ENCODE results near the gene MED26.

MED26 gene

DNA sequence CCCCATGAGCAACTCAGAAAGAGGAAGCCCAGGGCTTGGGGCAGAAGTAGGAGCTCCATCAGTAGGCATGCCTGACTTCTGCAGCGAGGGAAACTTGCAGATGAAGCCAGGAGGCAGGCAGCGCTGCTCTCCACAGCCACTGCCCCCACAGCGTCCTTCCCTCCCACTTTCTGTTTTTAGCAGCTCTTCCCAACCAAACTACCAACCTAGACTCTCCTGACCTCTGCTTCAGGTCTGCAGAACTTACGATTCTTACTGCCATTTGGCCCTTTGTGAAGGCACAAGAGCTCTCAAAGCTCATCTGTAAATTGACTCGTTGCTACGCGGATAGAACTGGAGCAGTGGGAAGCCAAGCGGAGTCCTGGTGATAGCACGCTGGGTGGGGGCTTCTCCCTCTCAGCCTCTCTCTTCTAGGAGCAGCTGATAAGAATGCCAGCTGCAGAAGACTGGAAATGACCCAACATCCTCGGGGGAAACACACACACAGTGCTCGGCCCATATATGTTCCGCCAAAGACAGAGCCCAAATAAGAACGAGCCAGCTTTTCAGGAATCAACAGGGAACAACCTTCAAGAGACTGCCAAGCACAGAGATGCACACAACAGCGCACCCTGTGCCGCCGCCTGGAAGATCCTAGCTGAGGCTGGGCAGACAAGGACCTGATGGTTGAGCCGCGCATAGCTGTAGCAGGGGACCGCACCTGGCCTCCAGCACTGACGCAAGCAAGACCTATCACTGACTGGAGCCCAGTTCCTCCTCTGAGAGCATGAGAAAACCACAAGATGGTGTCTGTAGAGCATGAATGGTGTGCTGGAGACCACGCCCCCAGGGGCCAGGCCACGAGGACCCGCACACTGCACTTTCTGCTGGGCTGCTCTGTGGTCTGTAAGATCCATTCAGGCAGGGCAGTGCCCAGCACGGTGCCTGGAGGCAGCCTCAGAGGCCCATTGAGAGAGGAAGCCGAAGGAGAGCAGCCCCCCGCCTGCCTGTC is 39.9 kb downstream of the MED26 start:
- no peak for DNase-seq

DNA sequence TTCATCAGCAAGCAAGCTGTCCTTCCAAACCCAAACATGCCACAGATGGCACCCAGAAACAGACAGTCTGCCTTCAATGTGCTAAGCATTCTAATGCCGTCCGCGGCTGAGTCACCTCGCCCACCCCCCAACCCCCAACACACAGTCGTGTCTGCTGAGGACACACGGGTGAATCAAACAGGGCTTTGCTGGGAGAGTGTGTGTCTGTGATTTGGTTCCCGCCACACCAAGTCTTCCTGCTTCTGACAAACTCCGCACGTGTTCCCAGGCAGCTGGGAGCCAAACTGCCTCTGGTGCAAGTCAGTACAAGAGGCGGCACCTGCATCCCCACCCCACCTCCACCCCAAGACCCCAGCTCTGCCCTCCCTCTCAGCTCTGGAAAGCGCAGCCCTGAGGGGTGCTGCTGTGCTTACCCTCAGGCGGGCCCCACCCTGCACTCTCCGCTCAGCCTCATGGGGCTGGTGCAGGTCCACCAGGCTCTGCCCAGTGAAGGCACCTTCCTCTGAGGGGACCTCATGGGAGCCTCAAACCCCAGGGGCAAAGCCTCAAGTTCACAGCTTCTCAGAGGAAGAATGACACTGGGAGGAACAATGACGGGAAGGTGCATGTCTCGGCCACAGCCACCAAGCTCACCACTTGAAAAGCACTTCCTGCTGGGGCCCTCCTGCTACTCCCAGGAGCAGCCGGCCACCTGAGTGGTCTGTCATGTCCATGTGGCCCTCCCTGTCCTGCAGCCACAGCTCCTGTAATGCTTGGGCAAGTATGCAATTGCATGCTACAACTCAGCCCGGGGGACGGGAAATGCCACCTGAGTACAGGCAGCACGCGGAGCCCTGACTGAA is 40.8 kb downstream of the MED26 start:
- DNase-seq: no peak

DNA sequence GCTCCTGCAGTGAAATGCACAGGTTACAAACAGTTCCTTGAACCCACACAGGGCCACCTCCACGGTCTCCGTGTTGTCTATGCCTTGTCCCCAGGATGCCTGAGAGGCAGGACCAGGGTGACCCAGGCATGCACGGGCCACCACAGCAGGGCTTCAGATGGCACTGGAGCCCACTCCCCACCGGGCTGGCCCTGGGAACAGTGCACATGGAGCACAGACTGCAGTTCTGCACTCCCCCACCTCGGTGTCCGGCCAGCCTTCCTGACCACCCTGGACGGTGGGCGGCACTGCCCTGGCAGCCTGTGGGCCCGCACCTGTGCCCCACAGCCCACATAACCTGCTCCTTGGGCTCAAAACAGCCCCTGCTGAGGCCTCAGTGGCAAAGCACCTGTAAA is 41.5 kb downstream of the MED26 start:
- no peak for DNase-seq

DNA sequence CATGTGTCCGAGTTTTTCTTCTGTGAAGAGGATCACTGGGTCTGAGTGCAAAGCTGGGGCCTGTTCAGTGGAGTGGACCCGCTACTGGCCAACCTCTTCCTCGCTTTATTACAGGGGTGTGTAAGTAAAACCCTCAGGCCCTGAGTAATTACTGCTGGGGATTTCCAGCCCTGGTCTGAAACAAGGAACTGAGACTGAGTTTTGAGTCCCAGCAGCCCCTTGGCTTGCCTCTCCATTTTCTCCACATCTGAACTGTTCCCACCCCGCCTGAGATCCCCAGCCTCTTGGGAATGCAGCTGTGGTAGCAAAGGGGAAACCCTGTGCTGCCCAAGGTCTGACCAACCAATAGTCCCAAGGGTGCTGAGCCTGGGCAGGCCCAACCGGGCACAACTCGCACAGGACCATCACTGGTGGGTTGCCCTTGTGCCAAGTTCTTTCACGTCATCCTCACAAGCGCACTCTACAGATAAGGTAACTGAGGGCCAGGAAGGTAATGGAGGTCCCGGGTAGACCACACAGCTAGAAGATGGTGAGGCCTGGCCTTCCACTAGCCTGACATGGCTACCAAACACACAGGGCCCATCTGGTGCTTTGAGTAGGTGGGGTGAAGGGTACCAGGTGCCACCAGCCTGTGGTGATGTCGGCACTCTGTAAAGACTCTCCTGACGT is 42.1 kb downstream of the MED26 start:
- no peak for DNase-seq

DNA sequence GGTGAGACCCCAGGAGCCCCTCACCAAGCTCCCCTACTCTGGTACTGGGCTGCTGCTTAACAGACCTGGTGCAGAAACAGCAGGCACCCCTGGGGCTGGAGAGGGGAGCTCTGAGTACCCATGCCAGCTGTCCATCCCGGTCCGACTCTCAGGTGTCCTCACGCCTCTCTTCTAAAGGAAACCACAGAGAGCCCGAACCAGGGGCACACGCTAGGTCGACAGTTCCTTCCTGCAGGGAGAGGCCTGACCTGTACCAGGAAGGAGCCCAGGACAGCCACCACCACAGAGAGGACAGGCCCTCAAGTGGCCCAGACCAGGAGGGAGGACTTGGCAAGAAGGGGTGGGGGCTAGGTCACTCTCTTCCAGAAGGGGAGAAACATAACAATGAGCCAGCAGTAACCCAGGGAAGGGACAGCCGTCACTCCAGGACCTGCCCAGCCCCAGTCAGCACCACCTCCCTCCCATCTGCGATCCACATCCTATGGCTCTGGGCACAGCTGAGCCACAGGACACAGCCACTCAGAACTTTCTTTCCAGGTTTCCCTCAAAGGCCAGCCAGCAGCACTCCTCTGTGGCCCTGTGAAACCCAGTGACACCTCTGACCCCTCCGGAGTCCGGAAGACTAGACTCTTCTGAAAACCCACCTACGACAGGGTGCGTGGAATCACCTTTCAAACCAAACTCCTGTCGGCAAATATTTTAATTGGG is 42.8 kb downstream of the MED26 start:
- no peak for DNase-seq

DNA sequence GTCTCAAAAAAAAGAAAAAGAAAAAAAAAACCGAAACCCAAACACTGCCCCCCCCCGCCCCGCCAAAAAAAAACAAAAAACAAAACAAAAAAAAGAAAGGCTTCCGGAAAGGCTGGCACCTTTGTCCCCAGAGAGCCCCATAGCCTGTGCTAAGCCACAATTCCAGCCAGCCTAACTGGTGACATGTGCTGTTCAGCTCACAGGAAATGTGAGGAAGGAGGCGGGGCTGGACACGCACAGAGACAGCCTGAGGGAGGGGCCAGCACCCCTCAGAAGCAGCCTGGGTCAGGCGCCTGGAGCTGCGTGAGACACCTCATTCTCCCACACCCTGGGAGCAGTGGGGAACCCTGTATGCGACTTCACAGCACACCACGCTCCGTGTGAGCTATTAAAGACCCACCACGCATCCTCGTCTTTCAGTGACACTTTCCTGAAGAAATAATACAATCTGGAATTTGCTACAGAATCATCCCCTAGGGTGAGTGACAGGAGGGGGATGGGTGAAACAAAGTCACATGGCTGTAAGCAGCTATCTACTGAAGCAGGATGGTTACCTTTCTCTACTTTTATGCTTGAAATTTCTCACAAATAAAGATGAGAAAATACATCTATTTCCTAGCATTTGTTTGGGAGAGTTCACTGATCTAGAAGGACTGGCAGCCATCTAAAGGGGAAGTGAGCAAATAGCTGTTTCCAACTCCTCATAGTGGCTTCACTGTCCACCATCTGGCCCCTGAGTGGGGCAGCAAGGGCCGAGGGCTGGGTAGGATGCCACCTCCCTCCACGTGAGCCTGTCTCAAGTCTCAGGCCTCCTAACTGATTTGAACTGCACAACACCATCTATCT is 43.5 kb downstream of the MED26 start:
- peak; percentile 72 for DNase-seq

DNA sequence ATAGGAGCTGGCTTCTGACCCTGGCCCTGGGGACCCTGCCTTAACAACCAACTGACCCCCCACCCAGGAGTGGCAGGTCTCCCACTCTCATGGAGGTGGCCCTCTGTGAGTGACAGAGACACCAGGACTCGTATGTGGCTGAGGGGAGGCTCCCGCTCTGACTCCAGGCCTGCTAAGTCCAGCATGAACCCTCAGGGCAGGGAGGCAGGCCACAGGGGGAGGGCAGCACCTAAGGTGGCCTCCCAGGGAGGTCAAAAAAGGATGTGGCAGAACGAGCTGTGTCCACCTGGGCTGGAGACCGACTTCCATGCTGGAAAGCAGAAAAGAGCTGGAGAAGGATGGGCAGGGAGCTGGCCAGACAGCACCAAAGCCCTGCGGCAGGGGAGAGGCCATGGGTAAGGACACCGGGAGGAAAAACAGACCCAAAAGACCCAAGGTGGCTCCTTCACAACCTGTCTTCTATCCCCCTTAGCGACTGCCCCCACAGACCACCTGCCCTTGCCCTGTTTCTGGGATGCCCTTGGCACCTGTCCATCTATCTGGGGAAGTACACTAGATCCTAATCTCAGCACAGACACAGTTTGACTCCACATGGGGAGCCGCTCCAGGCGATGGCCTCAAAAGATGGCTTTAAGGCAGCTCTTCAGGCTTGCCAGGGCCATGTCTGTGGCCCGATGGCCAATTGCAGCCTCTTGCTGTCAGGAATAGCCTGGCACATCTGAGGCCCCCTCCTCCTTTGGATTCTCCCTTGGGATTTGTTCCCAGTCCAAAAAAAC is 45.3 kb downstream of the MED26 start:
- no peak for DNase-seq

DNA sequence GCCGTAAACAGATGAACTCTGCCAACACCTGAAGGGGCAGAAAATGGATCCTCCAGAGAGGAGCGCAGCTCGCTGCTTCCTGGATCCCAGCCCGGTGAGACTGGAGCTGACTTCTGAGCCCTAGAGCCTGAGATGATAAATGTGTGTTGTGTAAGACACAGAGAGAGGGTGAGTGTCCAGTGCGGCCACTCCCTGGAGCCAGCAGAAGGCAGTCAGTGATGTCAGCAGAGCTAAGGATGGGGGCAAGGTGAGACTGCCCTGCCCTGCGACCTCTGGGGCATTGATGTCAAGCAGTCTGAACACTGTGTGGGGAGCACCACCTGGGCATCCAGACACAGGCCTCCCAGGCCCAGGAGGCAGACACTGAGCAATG is 46.0 kb downstream of the MED26 start:
- DNase-seq: no peak

DNA sequence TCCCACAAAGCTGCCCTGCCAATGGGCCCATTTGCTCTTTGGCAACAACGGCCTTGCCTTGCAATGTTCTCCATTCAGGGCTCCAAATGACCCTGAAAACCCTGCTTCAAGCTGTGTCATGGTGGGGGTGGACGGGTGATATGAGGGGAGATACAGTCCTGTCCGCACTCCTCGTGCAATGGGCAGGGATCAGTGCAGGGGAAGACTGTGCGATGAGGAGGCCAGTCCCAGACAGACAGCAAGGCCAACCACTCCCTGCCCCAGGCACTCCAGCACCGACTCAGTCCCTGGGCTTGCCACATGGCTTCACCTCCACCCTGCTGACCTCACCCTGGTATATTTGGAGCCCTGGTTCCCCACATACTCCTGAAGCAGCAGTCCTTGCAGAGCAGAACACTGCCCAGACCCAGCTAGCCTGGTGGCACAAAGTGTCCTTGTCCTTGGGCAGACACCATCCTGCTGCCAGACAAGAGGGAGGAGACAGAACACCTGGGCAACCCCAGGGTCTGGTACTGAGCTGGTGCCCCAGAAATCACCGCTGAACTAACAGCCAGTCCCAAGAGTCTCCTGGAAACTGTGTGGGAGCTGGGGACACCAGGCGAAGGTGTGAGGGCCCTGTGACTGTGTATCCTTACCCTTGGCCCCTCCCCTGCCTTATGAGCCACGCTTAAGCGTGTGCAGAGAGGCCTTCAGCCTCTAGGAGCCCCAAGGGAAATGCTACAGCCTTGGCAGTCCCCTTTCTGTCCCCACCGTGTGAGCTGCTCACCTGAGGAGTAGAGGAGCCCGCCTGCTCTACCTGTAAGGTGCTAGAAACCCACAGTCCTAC is 46.6 kb downstream of the MED26 start:
- DNase-seq: no peak

DNA sequence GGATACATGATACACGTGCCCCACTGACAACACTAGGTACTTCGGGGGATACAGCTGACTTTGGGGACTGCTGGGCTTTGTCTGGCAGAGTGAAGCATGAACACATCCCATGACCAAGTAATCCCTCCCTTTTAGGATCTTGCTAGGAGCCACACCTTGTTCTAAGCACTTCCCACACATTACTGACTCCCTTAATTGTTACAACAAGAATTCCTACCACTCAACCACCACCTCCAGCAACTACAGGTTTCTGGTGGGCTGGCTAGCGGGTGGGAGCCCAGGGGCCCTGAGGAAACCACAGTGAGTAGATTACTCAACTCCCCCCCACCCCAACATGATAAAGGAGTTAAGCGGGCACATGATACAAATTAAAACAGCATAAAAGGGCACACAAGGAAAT is 48.6 kb downstream of the MED26 start:
- DNase-seq: no peak

DNA sequence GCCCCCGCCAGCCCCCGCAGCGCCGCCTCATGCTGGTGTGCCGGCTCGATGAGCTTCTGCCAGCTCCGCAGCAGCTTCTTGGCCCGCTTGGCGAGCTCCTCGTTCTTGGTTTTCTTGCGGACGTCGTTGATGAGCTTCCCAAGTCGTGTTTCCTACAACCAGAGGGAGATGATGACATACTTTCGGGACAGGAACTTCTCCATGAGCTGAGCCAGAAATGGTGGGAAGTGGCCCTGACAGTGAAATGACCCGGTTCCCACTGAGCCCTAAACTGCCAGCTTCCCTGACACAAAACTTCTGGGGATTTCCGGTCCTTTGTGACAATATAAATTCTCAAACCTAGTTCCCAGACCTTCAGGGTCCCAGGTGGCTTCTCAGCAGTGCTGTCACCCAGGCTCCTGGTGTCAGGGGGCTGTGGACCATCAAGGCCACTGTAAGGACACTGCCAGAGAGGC is 50.4 kb downstream of the MED26 start:
- no peak for DNase-seq

DNA sequence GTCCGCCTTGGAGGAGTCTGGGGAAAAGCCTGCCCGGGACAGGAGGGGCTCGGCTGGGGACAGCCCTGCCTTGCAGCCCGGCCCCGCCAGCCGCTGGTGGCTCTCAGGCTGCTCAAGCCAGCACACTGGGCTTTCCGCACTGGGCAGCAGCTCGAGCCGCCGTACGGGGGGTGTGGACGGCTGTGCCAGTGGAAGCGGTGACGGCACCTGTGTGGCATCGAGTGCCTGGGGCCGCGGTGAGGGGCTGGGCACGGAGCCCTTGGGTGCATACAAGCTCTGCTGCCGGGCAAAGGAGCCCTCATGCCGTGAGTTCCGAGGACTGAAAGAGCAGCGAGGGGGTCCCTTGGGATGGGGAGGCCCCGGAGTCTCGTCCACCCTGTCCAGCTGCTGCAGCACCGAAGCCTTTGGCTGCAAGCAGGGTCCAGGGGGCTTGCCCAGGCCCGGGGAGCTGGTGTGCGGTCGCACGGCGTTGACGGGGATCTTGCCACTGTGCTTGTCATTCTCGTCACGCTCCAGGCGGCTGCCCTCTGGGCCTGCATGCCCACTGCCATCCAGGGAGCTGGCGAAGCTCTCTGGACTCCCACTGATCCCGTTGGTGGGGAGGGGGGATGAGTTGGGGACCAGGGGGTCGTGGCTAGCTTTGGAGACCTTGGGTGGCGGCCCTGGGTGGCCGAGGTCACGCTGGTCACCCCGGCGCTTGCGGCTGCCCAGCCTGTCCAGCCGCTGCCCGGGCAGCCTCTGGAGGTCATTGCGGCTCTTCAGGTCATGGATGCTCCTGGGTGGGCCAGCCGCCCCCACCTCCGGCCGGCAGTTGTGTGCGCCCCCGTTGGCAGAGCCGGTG is 51.1 kb downstream of the MED26 start:
- DNase-seq: no peak

DNA sequence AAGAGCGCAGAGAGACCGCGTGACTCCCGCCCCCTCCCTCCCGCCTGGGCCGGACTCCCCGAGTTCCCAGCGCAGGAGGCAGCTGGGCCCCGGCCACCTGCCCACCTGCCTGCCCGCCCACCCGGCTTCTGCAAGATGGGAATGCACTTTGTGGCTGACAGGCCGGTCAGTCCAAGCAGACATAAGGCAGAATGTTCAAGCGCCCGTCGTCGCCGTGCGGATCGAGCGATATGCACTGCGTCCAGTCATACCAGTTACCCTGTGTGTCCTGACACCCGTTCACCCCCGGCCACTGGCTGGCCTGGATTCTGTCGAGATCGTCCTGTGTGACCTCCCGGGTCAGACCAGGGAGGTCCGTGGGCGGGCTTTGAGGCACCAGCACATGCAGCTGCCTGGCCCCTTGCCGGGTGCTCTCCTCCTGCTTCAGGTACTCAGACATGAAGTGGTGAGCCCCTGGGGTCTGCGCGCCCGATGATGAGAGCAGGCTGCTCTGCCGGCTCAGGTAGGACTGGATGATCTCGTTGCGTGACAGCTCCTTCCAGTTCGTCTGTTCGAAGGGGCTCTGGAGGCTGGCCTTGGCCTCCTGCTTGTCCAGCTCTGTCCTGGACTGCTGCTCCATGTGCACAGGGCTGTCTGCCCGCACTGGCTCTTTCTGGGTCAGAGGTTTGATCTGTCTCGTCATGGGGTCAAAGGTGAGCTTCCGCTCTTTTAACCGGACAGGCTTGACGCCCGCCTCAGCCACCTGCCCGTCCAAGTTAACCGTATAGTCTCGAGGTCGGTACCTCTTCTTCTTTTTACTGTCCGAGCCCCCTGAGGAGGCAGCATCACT is 51.9 kb downstream of the MED26 start:
- DNase-seq: no peak

DNA sequence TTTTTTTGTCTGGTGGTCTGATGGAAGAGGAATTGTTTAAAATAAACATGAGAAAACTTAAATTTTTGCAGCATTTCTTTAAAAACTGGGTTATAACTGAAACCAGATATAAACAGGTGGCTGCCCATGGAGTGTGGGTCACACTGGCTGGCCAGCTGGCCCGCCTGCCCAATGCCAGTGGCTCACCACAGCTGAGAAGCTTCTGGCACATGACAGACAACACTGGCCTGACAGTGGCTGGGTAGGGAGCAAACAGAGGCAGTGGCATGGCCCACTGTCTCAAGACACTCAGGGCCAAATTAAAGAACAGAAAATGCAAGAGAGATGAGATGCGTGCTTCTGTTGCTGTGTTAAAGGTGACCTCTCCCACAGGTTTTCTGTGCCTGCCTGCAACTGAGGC is 52.7 kb downstream of the MED26 start:
- DNase-seq: no peak

DNA sequence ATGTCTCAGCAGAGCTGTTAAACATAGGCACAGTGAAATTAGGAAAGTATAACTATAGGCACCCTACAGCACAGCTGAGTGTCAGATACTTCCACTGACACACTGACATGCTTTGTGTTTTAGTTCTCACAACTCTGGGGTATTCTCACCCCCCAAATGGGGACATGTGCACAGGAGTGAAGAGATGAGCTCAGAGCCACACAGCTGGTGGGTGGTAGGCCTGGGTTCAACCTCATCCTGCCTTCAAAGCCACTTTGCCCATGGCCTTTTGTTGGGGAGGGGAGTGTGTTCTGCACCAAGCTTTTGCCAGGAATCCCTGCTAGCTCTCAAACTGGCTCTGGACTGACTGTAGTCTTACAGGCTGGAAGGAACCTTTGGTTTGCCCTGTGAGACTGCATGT is 54.1 kb downstream of the MED26 start:
- no peak for DNase-seq

DNA sequence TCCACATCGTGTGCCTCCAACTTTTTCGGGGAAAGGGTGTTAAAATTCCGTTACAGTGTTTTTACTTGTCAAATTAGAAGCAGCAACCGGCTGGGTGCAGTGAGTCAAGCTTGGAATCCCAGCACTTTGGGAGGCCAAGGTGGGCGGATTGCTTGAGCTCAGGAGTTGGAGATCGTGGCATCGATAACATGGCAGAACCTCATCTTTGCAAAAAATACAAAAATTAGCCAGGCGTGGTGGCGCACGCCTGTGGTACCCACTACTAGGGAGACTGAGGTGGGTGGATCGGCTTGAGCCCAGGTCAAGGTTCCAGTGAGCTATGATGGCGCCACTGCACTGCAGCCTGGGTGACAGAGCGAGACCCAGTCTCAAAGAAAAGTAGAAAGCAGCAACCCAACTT is 54.7 kb downstream of the MED26 start:
- no peak for DNase-seq

DNA sequence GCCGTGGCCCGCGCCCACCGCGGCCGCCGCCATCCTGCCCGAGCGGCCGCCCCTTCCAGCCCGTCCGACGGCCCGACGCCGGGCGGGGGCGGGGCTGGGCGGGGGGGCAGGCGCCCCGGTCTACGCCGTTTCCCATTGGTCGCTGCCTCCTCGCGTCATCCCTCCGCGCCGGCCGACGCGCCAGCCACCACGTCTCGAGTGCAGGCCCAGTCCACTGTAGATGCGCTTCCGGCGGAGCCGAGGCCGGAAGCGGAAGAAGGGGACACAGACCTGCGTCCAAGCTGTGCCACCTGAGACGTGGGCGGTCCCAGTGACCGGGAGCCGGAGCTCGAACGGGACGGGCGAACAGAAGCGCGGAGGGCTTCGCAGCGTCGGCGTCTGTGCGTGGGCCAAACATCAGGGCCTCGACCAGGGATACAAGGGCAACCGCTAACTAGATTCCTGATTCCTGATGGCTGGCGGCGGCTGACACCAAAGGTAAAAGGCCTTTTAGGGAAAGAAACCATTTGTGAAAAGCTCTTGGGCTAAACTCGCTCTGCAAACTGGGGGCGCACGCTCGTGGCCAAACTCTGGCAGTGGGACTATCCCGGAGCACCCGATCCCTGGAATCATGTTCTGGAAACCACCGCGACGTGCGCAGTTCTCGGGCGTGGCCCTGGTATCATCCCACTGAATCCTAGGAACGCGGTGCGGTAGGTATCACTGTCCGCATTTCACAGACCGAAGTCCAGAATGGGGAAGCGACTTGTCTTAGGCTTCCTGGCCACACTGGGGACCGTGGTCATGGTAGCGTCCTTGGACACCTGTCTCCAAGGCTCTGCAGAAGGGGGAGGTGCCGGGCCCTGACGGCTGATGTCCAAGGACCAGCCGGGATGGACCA is 55.4 kb downstream of the MED26 start, which contains the start of gene SLC35E1:
SLC35E1 (minus strand) TSS at position 84 of the 880 bp plus-strand sequence; CDS start at position 33, 51 bp downstream.
- DNase-seq: peak; percentile 98
